Trophoblast cell (in vitro differentiated cells and primary cell): ENCODE results near the gene TCHP.
"Not testable (repeated sequence)": the region's sequence is repeated elsewhere in the genome, so short reads cannot be mapped to it uniquely, and the experiment has no call there.

ENCODE experiments used
- DNase-seq, 2 donors: peaks; one replicate each; pipeline ENCODE4 v3.0.0-alpha.2; 2016
- H2AFZ ChIP-seq: 2 replicates; pipeline ENCODE4 v1.6.1; 2013; ENCODE audit warnings: low read length, moderate library complexity, mild to moderate bottlenecking; ENCODE audit not compliant: insufficient read depth, poor library complexity
- H2AK5ac ChIP-seq: 2 replicates; pipeline ENCODE4 v1.6.1; 2013; ENCODE audit warnings: mild to moderate bottlenecking, low read length
- H2BK120ac ChIP-seq: 2 replicates; pipeline ENCODE4 v1.6.1; 2013; ENCODE audit warnings: low read length, mild to moderate bottlenecking, moderate library complexity; ENCODE audit not compliant: insufficient read depth, poor library complexity
- H2BK12ac ChIP-seq: 2 replicates; pipeline ENCODE4 v1.6.1; 2013; ENCODE audit warnings: mild to moderate bottlenecking, low read length, moderate library complexity
- H2BK5ac ChIP-seq: 2 replicates; pipeline ENCODE4 v1.6.1; 2013; ENCODE audit warnings: low read length, low read depth, moderate library complexity, mild to moderate bottlenecking; ENCODE audit not compliant: poor library complexity
- H3K14ac ChIP-seq: 2 replicates; pipeline ENCODE4 v1.6.1; 2013; ENCODE audit warnings: mild to moderate bottlenecking, low read length
- H3K18ac ChIP-seq: 2 replicates; pipeline ENCODE4 v1.6.1; 2013; ENCODE audit warnings: mild to moderate bottlenecking, low read length
- H3K23ac ChIP-seq: 2 replicates; pipeline ENCODE4 v1.6.1; 2013; ENCODE audit warnings: low read length
- H3K27ac ChIP-seq: 2 replicates; pipeline ENCODE4 v1.5.1; 2013; ENCODE audit warnings: low read depth, mild to moderate bottlenecking, inconsistent platforms, low read length, moderate library complexity
- H3K27me3 ChIP-seq: 2 replicates; pipeline ENCODE4 v1.6.1; 2013; ENCODE audit warnings: inconsistent platforms, mild to moderate bottlenecking, low read length, moderate library complexity; ENCODE audit not compliant: insufficient read depth
- H3K36me3 ChIP-seq, 2 experiments: 1 replicate in 1 of 2; 2 replicates in 1 of 2; pipeline ENCODE4 v1.6.1; 2013; ENCODE audit warnings: low read length in 2 of 2, mild to moderate bottlenecking in 2 of 2, moderate library complexity in 1 of 2; ENCODE audit not compliant: insufficient read depth in 2 of 2, control insufficient read depth in 1 of 2
- H3K4ac ChIP-seq: 2 replicates; pipeline ENCODE4 v1.6.1; 2013; ENCODE audit warnings: low read depth, mild to moderate bottlenecking, low read length, moderate library complexity
- H3K4me1 ChIP-seq, 2 experiments: 1 replicate in 1 of 2; 2 replicates in 1 of 2; pipeline ENCODE4 v1.6.1; 2013; ENCODE audit warnings: low read length in 2 of 2, mild to moderate bottlenecking in 2 of 2, moderate library complexity in 1 of 2; ENCODE audit not compliant: insufficient read depth in 2 of 2, control insufficient read depth in 1 of 2
- H3K4me2 ChIP-seq: 2 replicates; pipeline ENCODE4 v1.6.1; 2013; ENCODE audit warnings: inconsistent platforms, mild to moderate bottlenecking, low read length, moderate library complexity
- H3K4me3 ChIP-seq: 2 replicates; pipeline ENCODE4 v1.5.1; 2013; ENCODE audit warnings: mild to moderate bottlenecking, low read depth, low read length, inconsistent platforms
- H3K79me1 ChIP-seq: one replicate; pipeline ENCODE4 v1.6.1; 2013; ENCODE audit warnings: low read length
- H3K79me2 ChIP-seq: 2 replicates; pipeline ENCODE4 v1.6.1; 2013; ENCODE audit warnings: low read length, mild to moderate bottlenecking; ENCODE audit not compliant: control insufficient read depth, insufficient read depth, poor library complexity
- H3K9ac ChIP-seq: 2 replicates; pipeline ENCODE4 v1.6.1; 2013; ENCODE audit warnings: mild to moderate bottlenecking, low read length
- H3K9me3 ChIP-seq: 2 replicates; pipeline ENCODE4 v1.6.1; 2013; ENCODE audit warnings: low read depth, mild to moderate bottlenecking, control low read depth, inconsistent platforms, low read length; ENCODE audit not compliant: insufficient read depth
- H4K12ac ChIP-seq: 2 replicates; pipeline ENCODE4 v1.6.1; 2013; ENCODE audit warnings: low read depth, mild to moderate bottlenecking, low read length, moderate library complexity
- H4K8ac ChIP-seq: 2 replicates; pipeline ENCODE4 v1.6.1; 2013; ENCODE audit warnings: low read depth, mild to moderate bottlenecking, low read length, moderate library complexity
- H4K91ac ChIP-seq: one replicate; pipeline ENCODE4 v1.6.1; 2013; ENCODE audit warnings: low read depth, mild to moderate bottlenecking, low read length, moderate library complexity
- WGBS: extraction: QIAGEN DNeasy Blood & Tissue Kit; methylation state at CpG from one replicate; pipeline ENCODE4 v1.1.7; 2013; ENCODE audit warnings: missing lambda C conversion rate; ENCODE audit not compliant: insufficient read length, insufficient coverage; ENCODE audit errors: extremely low coverage; 5-methylcytosine and 5-hydroxymethylcytosine counted together

The TCHP gene

GRCh38 chr12:109896188-109896587, 3.9 kb upstream of the TCHP start:
- Histone ChIP-seq H3K4me1 (peaks cover 2 to 5% of the 10 kb centered on the region in 2 experiments), H2AK5ac (no peak overlapping the region), H3K18ac (no peak overlapping the region), H3K9me3 (no peaks in the 10 kb centered on the region), H2AFZ (no peak overlapping the region), H3K23ac (no peak overlapping the region), H2BK5ac (no peak overlapping the region), H3K27ac (no peak overlapping the region), H3K9ac (no peak overlapping the region), H3K4me3 (no peak overlapping the region), H3K4me2 (no peak overlapping the region), H3K36me3 (no peaks in the 10 kb centered on the region), H2BK12ac (no peak overlapping the region), H3K79me2 (peaks cover 5% of the 10 kb centered on the region), H4K91ac (no peak overlapping the region), H3K27me3 (no peaks in the 10 kb centered on the region), H4K8ac (no peak overlapping the region), H3K79me1 (peaks cover 5% of the 10 kb centered on the region), H2BK120ac (no peak overlapping the region), H4K12ac (no peak overlapping the region), H3K4ac (no peak overlapping the region), H3K14ac (no peak overlapping the region)
- no CpG with 5 or more reads among the region's 6 CpGs for WGBS
- no peak for DNase-seq

GRCh38 chr12:109897029-109897428, 3.0 kb upstream of the TCHP start:
- Histone ChIP-seq H2AFZ (no peak overlapping the region), H3K9ac (peak overlapping the region; percentile 20), H3K4me2 (no peak overlapping the region), H2BK5ac (no peak overlapping the region), H3K9me3 (no peaks in the 10 kb centered on the region), H3K36me3 (no peaks in the 10 kb centered on the region), H2BK120ac (no peak overlapping the region), H3K23ac (no peak overlapping the region), H3K27ac (no peak overlapping the region), H3K18ac (no peak overlapping the region), H3K27me3 (no peaks in the 10 kb centered on the region), H3K79me1 (peaks cover 5% of the 10 kb centered on the region), H3K4me3 (no peak overlapping the region), H3K4me1 (peaks cover 2 to 5% of the 10 kb centered on the region in 2 experiments), H2AK5ac (no peak overlapping the region), H4K91ac (no peak overlapping the region), H3K79me2 (peaks cover 5% of the 10 kb centered on the region), H4K8ac (no peak overlapping the region), H4K12ac (no peak overlapping the region), H3K14ac (no peak overlapping the region), H3K4ac (no peak overlapping the region), H2BK12ac (no peak overlapping the region)
- WGBS, result no CpG with 5 or more reads among the region's 6 CpGs
- DNase-seq, result no peak

GRCh38 chr12:109899345-109899744, 729 bp upstream of the TCHP start:
- not testable (repeated sequence) for H3K23ac ChIP-seq, H3K4me1 ChIP-seq, H2BK12ac ChIP-seq, H3K4ac ChIP-seq, H3K79me2 ChIP-seq, H3K4me2 ChIP-seq, H4K91ac ChIP-seq, H3K9ac ChIP-seq, H3K27ac ChIP-seq, H3K27me3 ChIP-seq, H2BK120ac ChIP-seq, H3K4me3 ChIP-seq, H3K18ac ChIP-seq, H2AFZ ChIP-seq, H2BK5ac ChIP-seq, H3K79me1 ChIP-seq, H4K12ac ChIP-seq, H2AK5ac ChIP-seq, DNase-seq, H3K14ac ChIP-seq, H3K9me3 ChIP-seq, H4K8ac ChIP-seq
- H3K36me3 ChIP-seq, result peaks cover 9 to 11% of the 10 kb centered on the region in 2 experiments
- no CpG with 5 or more reads among the region's 15 CpGs for WGBS

- Histone ChIP-seq H3K4me3 (peak overlapping the region; percentile 75), H3K27ac (no peak overlapping the region), H3K79me2 (peaks cover 5% of the 10 kb centered on the region), H2BK12ac (no peak overlapping the region), H2BK120ac (no peak overlapping the region), H3K14ac (peak overlapping the region; percentile 9), H4K91ac (no peak overlapping the region), H4K8ac (peak overlapping the region; percentile 78), H2AFZ (peak overlapping the region; percentile 55), H3K4ac (no peak overlapping the region), H3K4me2 (peak overlapping the region; percentile 94), H3K9ac (peak overlapping the region; percentile 37), H3K4me1 (peaks cover 2 to 5% of the 10 kb centered on the region in 2 experiments), H4K12ac (no peak overlapping the region), H2BK5ac (no peak overlapping the region), H3K27me3 (no peaks in the 10 kb centered on the region), H3K9me3 (no peaks in the 10 kb centered on the region), H2AK5ac (no peak overlapping the region), H3K23ac (no peak overlapping the region), H3K79me1 (peaks cover 5% of the 10 kb centered on the region), H3K18ac (no peak overlapping the region), H3K36me3 (peaks cover 18 to 21% of the 10 kb centered on the region in 2 experiments)
- no peak for DNase-seq
- WGBS, result no CpG with 5 or more reads among the region's 16 CpGs
Measured at GRCh38 chr12:109900752-109901580, 892 bp downstream of the TCHP start.
